Raji (cell line): ENCODE measurements around the gene GPRIN3.

Experiments used
- POLR2A ChIP-seq: IDR thresholded peaks from 2 replicates; pipeline ENCODE4 v1.6.1; 2011; ENCODE audit warnings: low read depth, low read length, control low read depth; ENCODE audit not compliant: insufficient read depth

GPRIN3 gene

GRCh38 chr4:89221167-89221867 lies 86.3 kb downstream of the GPRIN3 start:
- no peak for TF ChIP-seq POLR2A

GRCh38 chr4:89218587-89218986 lies 89.0 kb downstream of the GPRIN3 start:
- TF ChIP-seq POLR2A, result no peak

GRCh38 chr4:89217604-89218003 lies 90.0 kb downstream of the GPRIN3 start:
- no peak for TF ChIP-seq POLR2A

GRCh38 chr4:89216866-89217265 lies 90.7 kb downstream of the GPRIN3 start:
- no peak for TF ChIP-seq POLR2A

- no peak for TF ChIP-seq POLR2A
Measured at GRCh38 chr4:89216422-89216821, 91.2 kb downstream of the GPRIN3 start.

GRCh38 chr4:89215736-89216135 lies 91.9 kb downstream of the GPRIN3 start:
- TF ChIP-seq POLR2A, result no peak

GRCh38 chr4:89214308-89214707 lies 93.3 kb downstream of the GPRIN3 start:
- no peak for TF ChIP-seq POLR2A

GRCh38 chr4:89213382-89213701 lies 94.3 kb downstream of the GPRIN3 start:
- no peak for TF ChIP-seq POLR2A

- TF ChIP-seq POLR2A, result no peak
Measured at GRCh38 chr4:89212666-89213381, 94.8 kb downstream of the GPRIN3 start.

- TF ChIP-seq POLR2A, result no peak
Measured at GRCh38 chr4:89204624-89205023, 103.0 kb downstream of the GPRIN3 start.

GRCh38 chr4:89203902-89204301 lies 103.7 kb downstream of the GPRIN3 start:
- no peak for TF ChIP-seq POLR2A

GRCh38 chr4:89197920-89198319 lies 109.7 kb downstream of the GPRIN3 start:
- TF ChIP-seq POLR2A, result no peak

- no peak for TF ChIP-seq POLR2A
Measured at GRCh38 chr4:89196745-89197144, 110.9 kb downstream of the GPRIN3 start.

GRCh38 chr4:89196056-89196674 lies 111.4 kb downstream of the GPRIN3 start:
- no peak for TF ChIP-seq POLR2A

GRCh38 chr4:89193843-89194242 lies 113.8 kb downstream of the GPRIN3 start:
- TF ChIP-seq POLR2A, result no peak
